Gastrocnemius medialis (tissue), 4 donors: Measurements from ENCODE around the gene ATF2. TPM values are rescaled to one million over a fixed set of nuclear protein-coding genes. Genes with fewer than 3 reads are reported as not detected.
A peak's percentile ranks its signal among the peaks of the same experiment; 100 is the strongest.

ENCODE experiments used
- ATAC-seq, 2 donors: fragments of 150-250 bp; one replicate each; pipeline ENCODE4 v1.9.1; 2016
- DNase-seq, 2 donors: peaks; one replicate each; pipeline ENCODE4 v3.0.0-alpha.2; 2019
- H3K27ac ChIP-seq, 4 donors: fragments of 200-600 bp; sonication (generic); 1 replicate in 1 of 4; 2 replicates in 3 of 4; pipeline ENCODE4 v1.5.1; 2016 to 2018; ENCODE audit warnings: mild to moderate bottlenecking in 2 of 4, moderate library complexity in 1 of 4
- H3K27me3 ChIP-seq, 3 donors: fragments of 200-600 bp; sonication (generic) in 2 of 3; 1 replicate in 1 of 3; 2 replicates in 2 of 3; pipeline versions ENCODE4 v1.5.1 to v1.6.0; 2016 to 2019; ENCODE audit warnings: mild to moderate bottlenecking in 1 of 3, moderate library complexity in 1 of 3
- H3K36me3 ChIP-seq, 2 donors: fragments of 200-600 bp; sonication (generic) in 1 of 2; one replicate each; pipeline ENCODE4 v1.5.1; 2017 to 2018
- H3K4me1 ChIP-seq, 2 donors: fragments of 200-600 bp; sonication (generic) in 1 of 2; one replicate each; pipeline ENCODE4 v1.5.1; 2016 to 2017; ENCODE audit warnings: mild to moderate bottlenecking in 2 of 2
- H3K4me3 ChIP-seq, 4 donors: fragments of 200-600 bp; sonication (generic) in 3 of 4; 1 replicate in 1 of 4; 2 replicates in 3 of 4; pipeline ENCODE4 v1.5.1; 2016 to 2019; ENCODE audit warnings: mild to moderate bottlenecking in 2 of 4
- H3K9me3 ChIP-seq, 3 donors: fragments of 200-600 bp; sonication (generic) in 2 of 3; 1 replicate in 1 of 3; 2 replicates in 2 of 3; pipeline ENCODE4 v1.5.1; 2016 to 2019
- CTCF ChIP-seq, 5 experiments: fragments of 450-650 bp in 3 of 5; fragments of 200-600 bp in 2 of 5; sonication (generic) in 2 of 5; IDR thresholded peaks in 4 of 5; conservative IDR thresholded peaks in 1 of 5; 1 replicate in 4 of 5; 2 replicates in 1 of 5; pipeline ENCODE4 v1.5.1; 2016 to 2019; ENCODE audit warnings: antibody characterized with exemption in 5 of 5, mild to moderate bottlenecking in 3 of 5, moderate library complexity in 3 of 5
- POLR2A ChIP-seq, 2 donors: fragments of 450-650 bp; IDR thresholded peaks; one replicate each; pipeline ENCODE4 v1.6.1; 2017; ENCODE audit warnings: antibody characterized with exemption in 2 of 2, mild to moderate bottlenecking in 2 of 2, moderate library complexity in 2 of 2
- in situ Hi-C, 4 donors: fragments of 200-750 bp; cut with MboI; loops; one replicate each; pipeline versions ENCODE4 v1.15.0 to v1.8.0; 2017; ENCODE audit warnings: low sequenced_read_pairs in 4 of 4
- intact Hi-C: fragments of 100-400 bp; cut with DNase I; formaldehyde crosslinking; loops from one replicate; pipeline ENCODE4 v1.15.1; 2023; ENCODE audit warnings: low total_unique reads
- total RNA-seq, 4 donors: library from RNA; depleted of rRNA; stranded (reverse); fragments of >200 nt; gene quantifications; one replicate each; pipeline versions ENCODE4 v1.1.0 to v1.2.3, GENCODE V29; 2016

ATF2 gene
- total RNA-seq, 4 donors from 2014 or later, result 19.5 to 28.1 (median 20.9) TPM

- intact Hi-C loops, result loop anchor here (10.0 kb wide), 1 partner anchor 768 kb away; no protein-coding TSS in a partner anchor
Measured at GRCh38 chr2:175166216-175166824, 1.7 kb downstream of the ATF2 start.

GRCh38 chr2:175164235-175164634, 3.8 kb downstream of the ATF2 start:
- Histone ChIP-seq H3K9me3 (no peaks in the 10 kb centered on the region), H3K4me3 (no peak overlapping the region), H3K27me3 (no peaks in the 10 kb centered on the region), H3K27ac (no peak overlapping the region), H3K4me1 (peaks cover 10 to 15% of the 10 kb centered on the region in 2 donors), H3K36me3 (no peaks in the 10 kb centered on the region)
- ATAC-seq (no peak), DNase-seq (no peak)
- in situ Hi-C loops, result loop anchor here in 2 of 4 donors (25.0 kb wide), 1 partner anchor 677 kb away; the partner anchor contains the start of gene GPR155 (in 2 of the 2)
- TF ChIP-seq CTCF (IDR thresholded peaks at IDR 0.05 in 4 of 5, conservative IDR thresholded peaks at IDR 0.05 in 1 of 5), result no peak
- no peak for TF ChIP-seq POLR2A (IDR thresholded peaks at IDR 0.05)
- intact Hi-C loops, result loop anchor here (10.0 kb wide), 1 partner anchor 771 kb away; no protein-coding TSS in a partner anchor

More at GRCh38 chr2:175166216-175166824, 1.7 kb downstream of the ATF2 start:
- Histone ChIP-seq H3K36me3 (no peaks in the 10 kb centered on the region), H3K27ac (peak overlapping the region; percentile 94 to 98 (median 96)), H3K9me3 (no peaks in the 10 kb centered on the region), H3K27me3 (no peaks in the 10 kb centered on the region), H3K4me3 (peak overlapping the region; percentile 82 to 95 (median 94)), H3K4me1 (peaks cover 14 to 15% of the 10 kb centered on the region in 2 donors)
- TF ChIP-seq CTCF (IDR thresholded peaks at IDR 0.05 in 4 of 5, conservative IDR thresholded peaks at IDR 0.05 in 1 of 5) (no peak), POLR2A (IDR thresholded peaks at IDR 0.05) (no peak)
- ATAC-seq, result no peak
- no peak for DNase-seq
- in situ Hi-C loops, result loop anchor here in 2 of 4 donors (25.0 kb wide), 1 partner anchor 679 kb away; the partner anchor contains the start of gene GPR155 (in 2 of the 2)

GRCh38 chr2:175158894-175159293, 9.1 kb downstream of the ATF2 start:
- in situ Hi-C loops, result loop anchor here in 2 of 4 donors (25.0 kb wide), 1 partner anchor 672 kb away; the partner anchor contains the start of gene GPR155 (in 2 of the 2)

GRCh38 chr2:175156534-175156933, 11.5 kb downstream of the ATF2 start:
- no peak overlapping the region for H3K4me3 ChIP-seq
- intact Hi-C loops (no loop called here), in situ Hi-C loops (loop anchor here in 2 of 4 donors (25.0 kb wide), 1 partner anchor 669 kb away; the partner anchor contains the start of gene GPR155 (in 2 of the 2))
- ATAC-seq (no peak), DNase-seq (no peak)
- no peak for TF ChIP-seq POLR2A (IDR thresholded peaks at IDR 0.05)
- TF ChIP-seq CTCF (IDR thresholded peaks at IDR 0.05 in 4 of 5, conservative IDR thresholded peaks at IDR 0.05 in 1 of 5), result no peak
- H3K9me3 ChIP-seq, result no peaks in the 10 kb centered on the region
- H3K27me3 ChIP-seq, result no peaks in the 10 kb centered on the region
- H3K36me3 ChIP-seq, result no peaks in the 10 kb centered on the region
- peaks cover 28 to 33% of the 10 kb centered on the region in 2 donors for H3K4me1 ChIP-seq
- H3K27ac ChIP-seq, result no peak overlapping the region

More at GRCh38 chr2:175158894-175159293, 9.1 kb downstream of the ATF2 start:
- DNase-seq, result no peak
- Histone ChIP-seq H3K4me3 (no peak overlapping the region), H3K27ac (no peak overlapping the region), H3K4me1 (peaks cover 14 to 21% of the 10 kb centered on the region in 2 donors), H3K36me3 (no peaks in the 10 kb centered on the region), H3K27me3 (no peaks in the 10 kb centered on the region), H3K9me3 (no peaks in the 10 kb centered on the region)
- TF ChIP-seq CTCF (IDR thresholded peaks at IDR 0.05 in 4 of 5, conservative IDR thresholded peaks at IDR 0.05 in 1 of 5), result no peak
- intact Hi-C loops, result no loop called here
- no peak for ATAC-seq
